ENCODE data around the gene IL3. TPM values are rescaled to one million over a fixed set of nuclear protein-coding genes. Genes with fewer than 3 reads are reported as not detected.

The IL3 gene
- total and polyA plus RNA-seq, 2 donors (not counting 1 experiment from before 2014, with no cell fraction given): not detected

DNA sequence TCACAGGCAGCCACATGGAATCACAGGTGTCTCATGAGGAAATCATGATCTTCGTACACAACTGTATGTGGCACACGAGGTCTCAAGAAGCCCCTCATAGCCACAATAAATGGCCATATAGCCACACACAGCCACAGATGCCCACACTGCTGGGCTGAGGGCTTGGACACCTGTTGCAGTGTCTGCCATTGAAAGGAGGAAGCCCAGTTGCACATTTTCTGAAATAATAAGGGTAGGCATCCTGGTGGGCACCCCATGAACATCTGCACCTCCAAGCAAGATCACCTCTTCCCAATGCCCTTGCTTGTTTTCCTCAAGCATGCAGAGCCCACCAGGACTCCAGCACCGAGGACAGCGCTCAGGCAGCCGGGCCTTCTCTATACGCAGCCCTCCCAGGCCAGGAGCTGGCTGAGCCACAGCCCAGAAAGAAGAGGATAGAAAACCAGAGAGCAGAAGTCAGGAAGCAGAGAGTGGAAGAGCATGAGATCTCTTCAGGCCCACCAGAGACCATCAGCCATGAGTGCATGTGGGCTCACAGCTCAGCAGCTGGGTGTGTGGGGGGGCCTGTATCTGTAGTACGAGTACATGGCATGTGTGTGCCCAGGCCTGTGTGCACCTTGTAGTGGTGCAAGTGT lies 48.0 kb upstream of the IL3 start:
- peaks cover 72% of the 10 kb centered on the region for H3K27me3 Mint-ChIP-seq
- H3K4me1 Mint-ChIP-seq: peaks cover 14% of the 10 kb centered on the region
- ChIA-PET POLR2A (no interaction called here), CTCF (interaction anchor here (1.0 to 1.6 kb wide), 2 partner anchors 51 to 423 kb away, joined by 3 to 6 read pairs; no protein-coding TSS in a partner anchor)
- H3K4me3 Mint-ChIP-seq: peak overlapping the region; percentile 81
- peaks cover 0 to 55% (median 19%) of the 10 kb centered on the region in 4 experiments for H3K27me3 ChIP-seq (replicated peaks in 1 of 4; ENCODE audit: control extremely low read depth in 1 of 4, control insufficient read depth in 3 of 4, insufficient read depth in 4 of 4, low read length in 3 of 4)
- H2AFZ ChIP-seq (ENCODE audit: insufficient read depth, low read depth, low read length, poor library complexity, severe bottlenecking): peak overlapping the region; percentile 60
- no peak overlapping the region for H3K27ac Mint-ChIP-seq
- H3K9ac ChIP-seq (ENCODE audit: low read length): peak overlapping the region; percentile 65
- H4K20me1 ChIP-seq (ENCODE audit: control insufficient read depth, insufficient read depth, low read length, poor library complexity, severe bottlenecking): no peaks in the 10 kb centered on the region
- no peak overlapping the region for H3K27ac ChIP-seq (ENCODE audit: low read length in 2 of 2)
- WGBS (ENCODE audit: insufficient coverage): 35% methylated on average over 6 of the region's 7 CpGs
- H3K4me1 ChIP-seq (ENCODE audit: control insufficient read depth in 2 of 2, insufficient read depth in 2 of 2, low read length in 2 of 2): peaks cover 12 to 16% of the 10 kb centered on the region in 2 donors
- H3K9me3 ChIP-seq (ENCODE audit: control extremely low read depth in 1 of 3, control insufficient read depth in 2 of 3, insufficient read depth in 1 of 3, low read length in 2 of 3): peaks cover 0 to 9% (median 0%) of the 10 kb centered on the region in 3 donors
- ATAC-seq (ENCODE audit: low read depth): no peak
- H3K4me3 ChIP-seq (ENCODE audit: control extremely low read depth in 1 of 5, extremely low read depth in 1 of 5, insufficient read depth in 1 of 5, low read depth in 2 of 5, low read length in 4 of 5): no peak overlapping the region
- TF ChIP-seq EZH2 (IDR thresholded peaks at IDR 0.05; ENCODE audit: borderline replicate concordance, insufficient read depth, low read depth, low read length, poor library complexity, severe bottlenecking): no peak
- TF ChIP-seq, protein P1, sequence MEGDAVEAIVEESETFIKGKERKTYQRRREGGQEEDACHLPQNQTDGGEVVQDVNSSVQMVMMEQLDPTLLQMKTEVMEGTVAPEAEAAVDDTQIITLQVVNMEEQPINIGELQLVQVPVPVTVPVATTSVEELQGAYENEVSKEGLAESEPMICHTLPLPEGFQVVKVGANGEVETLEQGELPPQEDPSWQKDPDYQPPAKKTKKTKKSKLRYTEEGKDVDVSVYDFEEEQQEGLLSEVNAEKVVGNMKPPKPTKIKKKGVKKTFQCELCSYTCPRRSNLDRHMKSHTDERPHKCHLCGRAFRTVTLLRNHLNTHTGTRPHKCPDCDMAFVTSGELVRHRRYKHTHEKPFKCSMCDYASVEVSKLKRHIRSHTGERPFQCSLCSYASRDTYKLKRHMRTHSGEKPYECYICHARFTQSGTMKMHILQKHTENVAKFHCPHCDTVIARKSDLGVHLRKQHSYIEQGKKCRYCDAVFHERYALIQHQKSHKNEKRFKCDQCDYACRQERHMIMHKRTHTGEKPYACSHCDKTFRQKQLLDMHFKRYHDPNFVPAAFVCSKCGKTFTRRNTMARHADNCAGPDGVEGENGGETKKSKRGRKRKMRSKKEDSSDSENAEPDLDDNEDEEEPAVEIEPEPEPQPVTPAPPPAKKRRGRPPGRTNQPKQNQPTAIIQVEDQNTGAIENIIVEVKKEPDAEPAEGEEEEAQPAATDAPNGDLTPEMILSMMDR (IDR thresholded peaks at IDR 0.05): no peak
- no peaks in the 10 kb centered on the region for H3K9me3 Mint-ChIP-seq (ENCODE audit: insufficient read depth)
- H3K4me2 ChIP-seq (replicated peaks; ENCODE audit: low read depth, low read length, poor library complexity, severe bottlenecking): peak overlapping the region; percentile 96
- no peaks in the 10 kb centered on the region for H3K36me3 ChIP-seq (replicated peaks in 1 of 2; ENCODE audit: control extremely low read depth in 1 of 2, control insufficient read depth in 1 of 2, extremely low read depth in 1 of 2, insufficient read depth in 2 of 2, low read length in 1 of 2)
- no peaks in the 10 kb centered on the region for H3K79me2 ChIP-seq (ENCODE audit: control insufficient read depth, insufficient read depth, low read length)
- DNase-seq: peak; percentile 27
- intact Hi-C loops (cut with micrococcal nuclease): no loop called here

DNA sequence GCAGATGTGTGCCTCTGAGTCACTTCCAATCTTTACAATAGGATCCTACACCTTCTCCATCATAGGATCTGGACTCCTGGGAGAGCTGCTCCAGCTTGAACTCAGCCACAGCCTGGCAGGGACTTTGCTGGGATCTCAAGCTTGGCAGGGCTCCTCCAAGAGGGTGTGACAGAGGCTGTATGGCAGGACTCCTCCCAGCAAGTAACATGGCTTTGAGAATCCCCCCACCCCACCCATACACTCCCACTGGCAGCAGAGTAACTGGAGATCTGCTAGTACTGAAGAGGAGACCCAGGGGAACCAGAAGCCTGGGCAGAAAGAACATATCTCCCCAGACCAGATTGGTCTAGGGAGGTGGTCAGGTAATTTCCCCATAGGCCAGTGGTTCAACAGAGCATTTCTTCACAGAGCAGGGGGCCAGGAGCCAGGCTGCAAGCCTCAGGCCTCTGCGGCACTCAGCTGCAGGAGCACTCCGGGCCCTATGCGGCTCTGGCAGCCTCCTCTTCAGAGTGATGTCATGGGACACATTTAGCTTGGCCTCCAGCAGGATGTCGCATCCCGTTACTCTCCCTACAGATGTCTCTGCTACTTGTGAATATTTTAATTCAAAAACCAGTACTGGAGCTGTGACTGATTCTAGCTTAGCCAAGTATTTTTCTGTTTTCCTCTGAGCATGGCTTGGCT lies 47.3 kb upstream of the IL3 start:
- Mint-ChIP-seq H3K9me3 (ENCODE audit: insufficient read depth) (no peaks in the 10 kb centered on the region), H3K27me3 (peaks cover 78% of the 10 kb centered on the region), H3K27ac (no peak overlapping the region), H3K4me1 (peaks cover 16% of the 10 kb centered on the region), H3K4me3 (peak overlapping the region; percentile 13)
- Histone ChIP-seq H3K36me3 (replicated peaks in 1 of 2; ENCODE audit: control extremely low read depth in 1 of 2, control insufficient read depth in 1 of 2, extremely low read depth in 1 of 2, insufficient read depth in 2 of 2, low read length in 1 of 2) (no peaks in the 10 kb centered on the region), H3K27ac (ENCODE audit: low read length in 2 of 2) (no peak overlapping the region), H3K27me3 (replicated peaks in 1 of 4; ENCODE audit: control extremely low read depth in 1 of 4, control insufficient read depth in 3 of 4, insufficient read depth in 4 of 4, low read length in 3 of 4) (peaks cover 0 to 59% (median 21%) of the 10 kb centered on the region in 4 experiments), H3K9me3 (ENCODE audit: control extremely low read depth in 1 of 3, control insufficient read depth in 2 of 3, insufficient read depth in 1 of 3, low read length in 2 of 3) (peaks cover 0 to 9% (median 0%) of the 10 kb centered on the region in 3 donors), H3K4me1 (ENCODE audit: control insufficient read depth in 2 of 2, insufficient read depth in 2 of 2, low read length in 2 of 2) (peaks cover 16 to 18% of the 10 kb centered on the region in 2 donors), H2AFZ (ENCODE audit: insufficient read depth, low read depth, low read length, poor library complexity, severe bottlenecking) (no peak overlapping the region), H4K20me1 (ENCODE audit: control insufficient read depth, insufficient read depth, low read length, poor library complexity, severe bottlenecking) (no peaks in the 10 kb centered on the region), H3K4me2 (replicated peaks; ENCODE audit: low read depth, low read length, poor library complexity, severe bottlenecking) (no peak overlapping the region), H3K79me2 (ENCODE audit: control insufficient read depth, insufficient read depth, low read length) (no peaks in the 10 kb centered on the region), H3K4me3 (ENCODE audit: control extremely low read depth in 1 of 5, extremely low read depth in 1 of 5, insufficient read depth in 1 of 5, low read depth in 2 of 5, low read length in 4 of 5) (no peak overlapping the region), H3K9ac (ENCODE audit: low read length) (no peak overlapping the region)
- intact Hi-C loops (cut with micrococcal nuclease): no loop called here
- whole genome bisulfite sequencing (ENCODE audit: insufficient coverage): 97% methylated on average over 3 of the region's 5 CpGs
- CTCF ChIA-PET: interaction anchor here (1.6 kb wide), 1 partner anchor 424 kb away, joined by 6 read pairs; no protein-coding TSS in a partner anchor
- DNase-seq (no peak), ATAC-seq (ENCODE audit: low read depth) (no peak)
- TF ChIP-seq EZH2 (IDR thresholded peaks at IDR 0.05; ENCODE audit: borderline replicate concordance, insufficient read depth, low read depth, low read length, poor library complexity, severe bottlenecking): no peak
- TF ChIP-seq, protein P1 (IDR thresholded peaks at IDR 0.05): no peak
- POLR2A ChIA-PET: no interaction called here

Measured in B cell (primary cell).